Measurements from ENCODE around the gene INAVA. TPM values are rescaled to one million over a fixed set of nuclear protein-coding genes. Genes with fewer than 3 reads are reported as not detected.

Gene INAVA
- total and polyA plus RNA-seq, 12 donors: 0.03 to 0.46 (median 0.22) TPM; not detected in 6

GRCh38 chr1:200877839-200878551 is 16.7 kb upstream of the INAVA start:
- Histone ChIP-seq H3K4me3 (no peak overlapping the region), H3K36me3 (replicated peaks in 1 of 2) (no peaks in the 10 kb centered on the region), H3K27ac (no peak overlapping the region), H3K9me3 (replicated peaks in 1 of 3) (no peaks in the 10 kb centered on the region), H3K4me1 (replicated peaks in 1 of 2) (peaks cover 5 to 9% of the 10 kb centered on the region in 2 donors), H3K27me3 (peaks cover 23% of the 10 kb centered on the region)
- peak in 2 of 7 donors; percentile 13 to 20 for DNase-seq
- WGBS, 4 donors: 58 to 77% (median 70%) methylated on average over 6 of the region's 6 CpGs
- intact Hi-C loops (cut with DNase I): no loop called here
- TF ChIP-seq POLR2A (IDR thresholded peaks at IDR 0.05) (no peak), CTCF (IDR thresholded peaks at IDR 0.05) (no peak)

GRCh38 chr1:200880212-200880611 is 14.5 kb upstream of the INAVA start:
- H3K4me1 ChIP-seq (replicated peaks in 1 of 2): no peaks in the 10 kb centered on the region
- H3K9me3 ChIP-seq (replicated peaks in 1 of 3): no peaks in the 10 kb centered on the region
- DNase-seq: peak in 2 of 7 donors; percentile 7 to 15
- intact Hi-C loops (cut with DNase I): no loop called here
- 50 to 79% (median 73%) methylated on average over 3 of the region's 3 CpGs for WGBS, 4 donors
- peaks cover 8% of the 10 kb centered on the region for H3K27me3 ChIP-seq
- no peak overlapping the region for H3K4me3 ChIP-seq
- TF ChIP-seq CTCF (IDR thresholded peaks at IDR 0.05) (no peak), POLR2A (IDR thresholded peaks at IDR 0.05) (no peak)
- no peaks in the 10 kb centered on the region for H3K36me3 ChIP-seq (replicated peaks in 1 of 2)
- no peak overlapping the region for H3K27ac ChIP-seq

GRCh38 chr1:200883118-200883517 is 11.6 kb upstream of the INAVA start:
- WGBS, 4 donors: 90 to 96% (median 93%) methylated on average over 3 of the region's 3 CpGs
- Histone ChIP-seq H3K4me3 (no peak overlapping the region), H3K4me1 (replicated peaks in 1 of 2) (no peaks in the 10 kb centered on the region), H3K27me3 (peaks cover 1% of the 10 kb centered on the region), H3K36me3 (replicated peaks in 1 of 2) (no peaks in the 10 kb centered on the region), H3K27ac (no peak overlapping the region), H3K9me3 (replicated peaks in 1 of 3) (no peaks in the 10 kb centered on the region)
- TF ChIP-seq POLR2A (IDR thresholded peaks at IDR 0.05): no peak
- no peak for TF ChIP-seq CTCF (IDR thresholded peaks at IDR 0.05)
- peak in 1 of 7 donors; percentile 11 for DNase-seq
- intact Hi-C loops (cut with DNase I): no loop called here

- no peak overlapping the region for H3K27ac ChIP-seq
- intact Hi-C loops (cut with DNase I): no loop called here
- no peak for TF ChIP-seq CTCF (IDR thresholded peaks at IDR 0.05)
- no peak for TF ChIP-seq POLR2A (IDR thresholded peaks at IDR 0.05)
- 85 to 93% (median 89%) methylated on average over 6 of the region's 6 CpGs for WGBS, 4 donors
- no peak overlapping the region for H3K4me3 ChIP-seq
- DNase-seq: no peak
- H3K4me1 ChIP-seq (replicated peaks in 1 of 2): peaks cover under 1 to 3% of the 10 kb centered on the region in 2 donors
- peaks cover 6% of the 10 kb centered on the region for H3K27me3 ChIP-seq
- H3K9me3 ChIP-seq (replicated peaks in 1 of 3): no peaks in the 10 kb centered on the region
- H3K36me3 ChIP-seq (replicated peaks in 1 of 2): no peaks in the 10 kb centered on the region
Measured at GRCh38 chr1:200885623-200886402, 8.9 kb upstream of the INAVA start.

All from adrenal gland (tissue), 12 donors.